Measurements from ENCODE around the gene BMF.

- TF ChIP-seq, protein P1, sequence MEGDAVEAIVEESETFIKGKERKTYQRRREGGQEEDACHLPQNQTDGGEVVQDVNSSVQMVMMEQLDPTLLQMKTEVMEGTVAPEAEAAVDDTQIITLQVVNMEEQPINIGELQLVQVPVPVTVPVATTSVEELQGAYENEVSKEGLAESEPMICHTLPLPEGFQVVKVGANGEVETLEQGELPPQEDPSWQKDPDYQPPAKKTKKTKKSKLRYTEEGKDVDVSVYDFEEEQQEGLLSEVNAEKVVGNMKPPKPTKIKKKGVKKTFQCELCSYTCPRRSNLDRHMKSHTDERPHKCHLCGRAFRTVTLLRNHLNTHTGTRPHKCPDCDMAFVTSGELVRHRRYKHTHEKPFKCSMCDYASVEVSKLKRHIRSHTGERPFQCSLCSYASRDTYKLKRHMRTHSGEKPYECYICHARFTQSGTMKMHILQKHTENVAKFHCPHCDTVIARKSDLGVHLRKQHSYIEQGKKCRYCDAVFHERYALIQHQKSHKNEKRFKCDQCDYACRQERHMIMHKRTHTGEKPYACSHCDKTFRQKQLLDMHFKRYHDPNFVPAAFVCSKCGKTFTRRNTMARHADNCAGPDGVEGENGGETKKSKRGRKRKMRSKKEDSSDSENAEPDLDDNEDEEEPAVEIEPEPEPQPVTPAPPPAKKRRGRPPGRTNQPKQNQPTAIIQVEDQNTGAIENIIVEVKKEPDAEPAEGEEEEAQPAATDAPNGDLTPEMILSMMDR (IDR thresholded peaks at IDR 0.05; ENCODE audit: low read depth, low read length): no peak
- no peak for TF ChIP-seq EZH2phosphoT487 (IDR thresholded peaks at IDR 0.05; ENCODE audit: low read depth)
Measured at GRCh38 chr15:40079456-40079855, 29.2 kb downstream of the BMF start.
